ENCODE results near the gene LEUTX.
"Not testable (repeated sequence)": the region's sequence is repeated elsewhere in the genome, so short reads cannot be mapped to it uniquely, and the experiment has no call there.

Gene LEUTX

GRCh38 chr19:39802958-39803357 is 24.3 kb downstream of the LEUTX start:
- no peak overlapping the region for H2AFZ ChIP-seq (ENCODE audit: low read depth)

GRCh38 chr19:39805104-39805503 is 26.4 kb downstream of the LEUTX start:
- H3K27ac ChIP-seq = no peak overlapping the region
- no peak overlapping the region for H3K4me2 ChIP-seq
- no peaks in the 10 kb centered on the region for H3K4me1 ChIP-seq (ENCODE audit: low read depth, poor library complexity, severe bottlenecking)
- H3K9ac ChIP-seq = no peak overlapping the region
- TF ChIP-seq CTCF (conservative IDR thresholded peaks at IDR 0.05; ENCODE audit: low read depth, low read length) = no peak
- no peak overlapping the region for H3K4me3 ChIP-seq (IDR thresholded peaks at IDR 0.05; ENCODE audit: insufficient read depth, low read depth, low read length)
- H4K20me1 ChIP-seq (ENCODE audit: insufficient read depth) = no peaks in the 10 kb centered on the region
- no peaks in the 10 kb centered on the region for H3K27me3 ChIP-seq (ENCODE audit: insufficient read depth, low read depth)
- H3K79me2 ChIP-seq (ENCODE audit: insufficient read depth, low read depth) = no peaks in the 10 kb centered on the region
- no peaks in the 10 kb centered on the region for H3K36me3 ChIP-seq (ENCODE audit: insufficient read depth)
- H2AFZ ChIP-seq (ENCODE audit: low read depth) = no peak overlapping the region

More at GRCh38 chr19:39802958-39803357, 24.3 kb downstream of the LEUTX start:
- Histone ChIP-seq H3K27ac (no peak overlapping the region), H3K27me3 (ENCODE audit: insufficient read depth, low read depth) (no peaks in the 10 kb centered on the region), H3K4me2 (no peak overlapping the region), H3K9ac (no peak overlapping the region), H3K4me1 (ENCODE audit: low read depth, poor library complexity, severe bottlenecking) (no peaks in the 10 kb centered on the region), H4K20me1 (ENCODE audit: insufficient read depth) (no peaks in the 10 kb centered on the region), H3K36me3 (ENCODE audit: insufficient read depth) (no peaks in the 10 kb centered on the region), H3K79me2 (ENCODE audit: insufficient read depth, low read depth) (no peaks in the 10 kb centered on the region), H3K4me3 (IDR thresholded peaks at IDR 0.05; ENCODE audit: insufficient read depth, low read depth, low read length) (no peak overlapping the region)
- no peak for TF ChIP-seq CTCF (conservative IDR thresholded peaks at IDR 0.05; ENCODE audit: low read depth, low read length)

GRCh38 chr19:39807846-39808364 is 29.3 kb downstream of the LEUTX start:
- H4K20me1 ChIP-seq (ENCODE audit: insufficient read depth) = no peaks in the 10 kb centered on the region
- H3K36me3 ChIP-seq (ENCODE audit: insufficient read depth) = no peaks in the 10 kb centered on the region
- H3K27me3 ChIP-seq (ENCODE audit: insufficient read depth, low read depth) = no peaks in the 10 kb centered on the region
- H3K4me2 ChIP-seq = no peak overlapping the region
- H2AFZ ChIP-seq (ENCODE audit: low read depth) = no peak overlapping the region
- no peak overlapping the region for H3K9ac ChIP-seq
- H3K4me3 ChIP-seq (IDR thresholded peaks at IDR 0.05; ENCODE audit: insufficient read depth, low read depth, low read length) = no peak overlapping the region
- H3K27ac ChIP-seq = no peak overlapping the region
- no peaks in the 10 kb centered on the region for H3K4me1 ChIP-seq (ENCODE audit: low read depth, poor library complexity, severe bottlenecking)
- no peak for TF ChIP-seq CTCF (conservative IDR thresholded peaks at IDR 0.05; ENCODE audit: low read depth, low read length)
- H3K79me2 ChIP-seq (ENCODE audit: insufficient read depth, low read depth) = no peaks in the 10 kb centered on the region

GRCh38 chr19:39808688-39809087 is 30.0 kb downstream of the LEUTX start:
- not testable (repeated sequence) for H3K4me2 ChIP-seq; H4K20me1 ChIP-seq (ENCODE audit: insufficient read depth); H3K36me3 ChIP-seq (ENCODE audit: insufficient read depth); H2AFZ ChIP-seq (ENCODE audit: low read depth); H3K79me2 ChIP-seq (ENCODE audit: insufficient read depth, low read depth); H3K4me1 ChIP-seq (ENCODE audit: low read depth, poor library complexity, severe bottlenecking); H3K27ac ChIP-seq; H3K9ac ChIP-seq; H3K27me3 ChIP-seq (ENCODE audit: insufficient read depth, low read depth); H3K4me3 ChIP-seq (IDR thresholded peaks at IDR 0.05; ENCODE audit: insufficient read depth, low read depth, low read length)

GRCh38 chr19:39809368-39809767 is 30.7 kb downstream of the LEUTX start:
- no peak overlapping the region for H3K4me3 ChIP-seq (IDR thresholded peaks at IDR 0.05; ENCODE audit: insufficient read depth, low read depth, low read length)
- TF ChIP-seq CTCF (conservative IDR thresholded peaks at IDR 0.05; ENCODE audit: low read depth, low read length) = no peak
- no peak overlapping the region for H3K27ac ChIP-seq
- no peaks in the 10 kb centered on the region for H3K27me3 ChIP-seq (ENCODE audit: insufficient read depth, low read depth)
- H3K79me2 ChIP-seq (ENCODE audit: insufficient read depth, low read depth) = no peaks in the 10 kb centered on the region
- H3K36me3 ChIP-seq (ENCODE audit: insufficient read depth) = no peaks in the 10 kb centered on the region
- H3K9ac ChIP-seq = no peak overlapping the region
- no peak overlapping the region for H2AFZ ChIP-seq (ENCODE audit: low read depth)
- no peak overlapping the region for H3K4me2 ChIP-seq
- no peaks in the 10 kb centered on the region for H4K20me1 ChIP-seq (ENCODE audit: insufficient read depth)
- no peaks in the 10 kb centered on the region for H3K4me1 ChIP-seq (ENCODE audit: low read depth, poor library complexity, severe bottlenecking)

All from KMS-11 (cell line).